AG08395 (cell line): Measurements from ENCODE around the gene TNFRSF25.
"Not testable (repeated sequence)": the region's sequence is repeated elsewhere in the genome, so short reads cannot be mapped to it uniquely, and the experiment has no call there.

Experiments used
- DNase-seq: peaks from one replicate; pipeline ENCODE4 v3.0.0; 2012; ENCODE audit warnings: mixed read lengths, low spot score

Gene TNFRSF25

DNA sequence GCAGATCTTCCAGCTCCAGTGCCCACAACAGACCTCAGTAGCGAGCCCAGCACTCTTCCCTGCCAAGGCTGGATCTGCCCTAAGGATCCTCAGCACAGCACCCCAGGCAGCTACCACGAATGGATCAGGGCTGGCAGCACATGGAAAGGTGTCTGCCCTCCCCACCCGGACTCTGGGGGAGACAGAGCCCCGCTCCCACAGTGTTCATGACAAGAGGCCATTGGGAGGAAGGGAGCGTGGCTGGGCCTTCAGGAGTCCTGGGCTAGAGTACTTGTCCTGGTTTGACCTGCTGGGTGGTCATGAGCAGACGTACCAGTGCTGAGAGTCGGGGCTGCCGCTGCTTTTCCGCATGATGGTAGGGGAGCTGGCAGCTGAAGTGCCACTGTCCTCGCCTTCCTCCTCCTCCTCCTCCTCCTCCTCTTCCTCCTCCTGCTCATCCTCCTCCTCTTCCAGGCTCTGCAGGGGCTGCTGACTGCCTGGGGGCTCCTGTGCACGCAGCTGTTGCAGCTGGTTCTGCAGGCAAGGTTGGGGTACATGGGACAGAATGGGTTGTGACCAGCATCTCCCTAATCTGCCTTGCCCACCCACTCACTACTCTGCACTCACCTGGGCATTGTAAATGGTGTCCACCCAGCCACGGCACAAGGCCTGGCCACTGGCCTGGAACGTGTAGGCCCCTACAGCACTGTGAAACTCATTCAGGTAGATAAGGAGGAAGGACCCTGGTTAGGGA lies 2.9 kb upstream of the TNFRSF25 start:
- no peak for DNase-seq

- no peak for DNase-seq
These were observed 2.0 kb upstream of the TNFRSF25 start for GRCh38 chr1:6467744-6468688.

- no peak for DNase-seq
These were observed 1.3 kb upstream of the TNFRSF25 start for GRCh38 chr1:6467224-6467623.

DNA sequence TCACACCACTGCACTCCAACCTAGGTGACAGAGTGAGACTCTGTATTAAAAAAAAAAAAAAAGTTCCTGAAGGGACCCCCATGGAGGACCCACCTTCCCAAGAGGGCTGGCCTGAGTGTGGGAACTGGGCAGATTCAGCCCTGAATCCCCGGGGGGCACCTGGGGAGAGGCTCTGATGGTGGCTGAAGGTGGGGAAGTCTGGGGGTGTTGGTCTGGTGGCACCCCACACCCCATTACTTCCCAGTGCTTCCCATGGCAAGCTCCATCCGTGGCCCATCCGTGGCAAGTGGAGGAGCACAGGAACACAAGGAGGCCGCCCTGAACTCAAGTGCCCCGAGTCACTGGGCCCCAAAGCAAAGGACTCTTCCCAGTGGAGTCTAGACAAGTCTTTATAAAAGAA lies 778 bp upstream of the TNFRSF25 start:
- no peak for DNase-seq

- DNase-seq: no peak
These were observed 440 bp downstream of the TNFRSF25 start for GRCh38 chr1:6465461-6466005.

- DNase-seq: no peak
These were observed 1.1 kb downstream of the TNFRSF25 start for GRCh38 chr1:6464915-6465314.

- DNase-seq: no peak
These were observed 1.5 kb downstream of the TNFRSF25 start for GRCh38 chr1:6464514-6464836.

GRCh38 chr1:6463120-6463412 lies 2.9 kb downstream of the TNFRSF25 start:
- no peak for DNase-seq

- DNase-seq: no peak
These were observed 3.4 kb downstream of the TNFRSF25 start for GRCh38 chr1:6462412-6463119.

DNA sequence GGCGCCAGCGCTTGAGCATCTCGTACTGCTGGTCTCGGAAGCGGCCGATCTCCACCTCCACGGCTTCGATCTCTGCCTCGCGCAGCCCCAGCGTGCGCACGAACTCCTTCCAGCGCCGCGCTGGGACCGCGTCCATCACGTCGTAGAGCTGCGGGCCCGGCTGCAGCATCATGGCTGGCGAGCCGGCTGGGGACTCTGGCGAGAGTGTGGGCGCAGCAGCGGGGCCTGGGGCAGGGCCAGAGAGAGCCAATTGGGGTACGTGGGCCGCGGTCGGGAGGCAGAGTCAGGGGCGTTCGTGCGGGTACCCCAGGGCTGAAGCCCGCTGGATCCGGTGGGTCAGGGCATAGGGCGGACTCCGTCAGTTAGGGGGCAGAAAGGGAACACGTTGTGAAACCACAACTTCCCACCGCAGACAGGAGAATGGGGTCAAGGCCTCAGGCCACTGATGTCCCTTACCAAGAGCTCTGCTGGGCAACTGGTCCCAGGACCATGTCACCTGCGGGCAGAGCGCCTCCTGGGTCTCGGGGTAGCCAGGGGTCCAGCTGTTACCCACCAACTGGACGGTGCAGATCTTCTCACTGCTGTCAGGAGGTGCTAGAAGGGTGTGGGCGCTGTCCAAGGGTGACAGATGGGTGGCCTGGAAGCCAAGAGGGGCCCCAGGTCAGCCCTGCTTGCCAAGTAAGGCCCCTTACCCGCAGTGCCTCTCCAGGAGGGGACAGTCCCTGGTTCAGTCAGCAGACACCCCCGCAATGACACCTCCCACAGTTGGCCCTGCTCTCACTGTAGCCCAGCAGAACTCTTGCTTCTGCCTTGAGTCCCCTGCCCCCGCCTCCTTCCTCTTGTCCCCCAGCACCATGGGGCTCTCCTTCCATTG lies 4.2 kb downstream of the TNFRSF25 start:
- no peak for DNase-seq

DNA sequence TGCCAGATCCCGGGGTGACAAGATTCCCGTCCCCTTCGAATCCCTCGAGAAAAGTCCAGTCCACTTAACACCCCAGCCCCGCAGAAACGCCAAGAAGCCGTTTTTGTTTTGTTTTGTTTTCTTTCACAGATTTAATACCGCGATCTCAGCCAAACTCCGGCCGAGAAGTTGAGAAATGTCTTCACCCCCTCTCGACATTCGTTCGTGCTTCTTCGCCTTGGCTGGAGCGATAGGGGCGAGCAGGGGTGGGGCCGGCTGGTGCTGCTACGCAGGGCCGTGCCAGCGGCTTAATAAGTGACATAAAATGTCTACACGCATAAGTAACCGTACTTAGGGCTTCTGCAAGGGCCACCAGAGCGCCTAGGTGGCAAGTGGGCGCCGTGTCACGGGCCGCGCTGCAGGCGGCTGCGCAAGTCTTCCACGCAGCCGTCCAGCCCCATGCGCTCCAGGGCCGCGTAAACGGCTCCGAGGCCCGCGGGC lies 4.9 kb downstream of the TNFRSF25 start:
- DNase-seq: no peak

DNA sequence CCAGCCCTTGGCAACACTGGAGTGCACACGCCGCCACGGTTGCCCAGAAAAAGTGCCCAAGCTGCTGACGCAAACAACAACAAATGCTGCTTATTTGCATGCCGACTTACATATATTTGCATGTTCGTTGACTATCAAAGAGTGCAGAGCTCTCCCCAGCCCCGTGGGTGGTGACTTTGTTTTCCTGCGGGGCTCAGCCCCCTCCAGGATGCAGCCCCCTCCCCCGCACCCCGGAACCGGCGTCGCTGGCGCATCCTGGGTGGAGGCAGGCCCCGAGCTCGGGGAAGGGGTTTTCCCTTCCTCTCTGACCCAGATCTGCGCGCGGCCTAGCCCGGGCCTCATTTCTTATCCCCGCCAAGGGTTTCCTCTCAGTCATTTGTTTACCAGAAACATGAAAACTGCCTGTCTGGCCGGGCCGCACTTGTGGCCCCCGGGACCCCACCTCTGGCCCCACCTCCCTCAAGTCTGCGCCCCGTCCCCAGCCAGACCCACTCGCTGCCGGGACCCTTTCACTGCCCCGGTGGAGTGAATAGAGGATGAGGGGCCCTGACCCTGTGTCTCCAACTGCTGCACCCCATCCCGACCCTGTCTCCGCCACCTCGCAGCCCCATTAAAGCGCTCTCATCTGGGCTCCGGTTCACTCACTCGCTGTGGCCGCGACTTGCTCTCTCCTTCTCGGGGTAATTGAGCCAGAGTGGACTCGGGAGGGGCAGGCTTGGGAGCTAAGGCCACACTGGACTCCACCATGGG lies 5.5 kb downstream of the TNFRSF25 start:
- DNase-seq: no peak

- DNase-seq: no peak
These were observed 6.1 kb downstream of the TNFRSF25 start for GRCh38 chr1:6459850-6460265.

GRCh38 chr1:6456800-6457466 lies 9.0 kb downstream of the TNFRSF25 start:
- DNase-seq: no peak

GRCh38 chr1:6455752-6456520 lies 10.0 kb downstream of the TNFRSF25 start:
- DNase-seq: not testable (repeated sequence)

DNA sequence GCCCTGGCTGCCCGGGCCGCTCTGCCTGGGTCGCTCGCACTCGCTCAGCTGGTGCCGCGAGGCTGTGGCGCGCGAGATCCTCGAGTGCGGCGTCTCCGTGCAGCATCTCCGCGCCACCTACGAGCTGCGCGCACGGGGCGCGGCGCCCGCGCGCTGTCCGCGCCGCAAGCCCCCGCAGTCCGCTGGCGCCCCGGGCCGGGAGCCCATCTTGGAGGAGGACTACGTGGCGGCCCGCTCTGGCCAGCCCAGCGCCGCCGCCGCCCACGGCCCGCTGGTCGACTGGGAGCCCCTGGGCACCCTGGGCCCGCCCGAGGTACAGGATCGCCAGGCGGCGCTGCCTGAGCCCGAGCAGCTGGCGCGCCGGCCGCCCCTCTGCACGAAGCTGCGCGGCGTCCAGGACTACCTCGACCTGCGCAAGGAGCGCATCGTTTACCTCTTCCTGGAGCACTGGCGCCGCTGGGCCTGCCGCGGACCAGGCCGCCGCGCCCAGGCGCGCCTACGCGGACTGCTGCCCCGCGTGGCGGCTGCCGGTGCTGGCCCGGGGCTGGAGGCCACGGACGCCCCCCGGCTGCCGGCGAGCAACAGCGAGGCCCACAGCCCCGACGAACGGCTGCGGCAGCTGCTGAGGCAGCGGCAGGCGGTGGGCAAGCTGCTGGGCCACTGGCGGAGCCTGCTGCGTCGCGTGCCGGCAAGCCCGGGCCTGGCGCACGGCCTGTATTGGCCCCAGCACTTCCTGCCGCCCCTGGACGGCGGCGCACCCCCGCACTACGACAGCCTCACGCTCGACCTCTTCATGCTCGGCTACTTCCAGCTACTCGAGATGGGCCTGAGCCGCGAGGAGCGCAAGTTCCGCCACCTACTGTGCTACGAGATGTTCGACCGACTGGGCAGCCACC lies 10.9 kb downstream of the TNFRSF25 start:
- no peak for DNase-seq

DNA sequence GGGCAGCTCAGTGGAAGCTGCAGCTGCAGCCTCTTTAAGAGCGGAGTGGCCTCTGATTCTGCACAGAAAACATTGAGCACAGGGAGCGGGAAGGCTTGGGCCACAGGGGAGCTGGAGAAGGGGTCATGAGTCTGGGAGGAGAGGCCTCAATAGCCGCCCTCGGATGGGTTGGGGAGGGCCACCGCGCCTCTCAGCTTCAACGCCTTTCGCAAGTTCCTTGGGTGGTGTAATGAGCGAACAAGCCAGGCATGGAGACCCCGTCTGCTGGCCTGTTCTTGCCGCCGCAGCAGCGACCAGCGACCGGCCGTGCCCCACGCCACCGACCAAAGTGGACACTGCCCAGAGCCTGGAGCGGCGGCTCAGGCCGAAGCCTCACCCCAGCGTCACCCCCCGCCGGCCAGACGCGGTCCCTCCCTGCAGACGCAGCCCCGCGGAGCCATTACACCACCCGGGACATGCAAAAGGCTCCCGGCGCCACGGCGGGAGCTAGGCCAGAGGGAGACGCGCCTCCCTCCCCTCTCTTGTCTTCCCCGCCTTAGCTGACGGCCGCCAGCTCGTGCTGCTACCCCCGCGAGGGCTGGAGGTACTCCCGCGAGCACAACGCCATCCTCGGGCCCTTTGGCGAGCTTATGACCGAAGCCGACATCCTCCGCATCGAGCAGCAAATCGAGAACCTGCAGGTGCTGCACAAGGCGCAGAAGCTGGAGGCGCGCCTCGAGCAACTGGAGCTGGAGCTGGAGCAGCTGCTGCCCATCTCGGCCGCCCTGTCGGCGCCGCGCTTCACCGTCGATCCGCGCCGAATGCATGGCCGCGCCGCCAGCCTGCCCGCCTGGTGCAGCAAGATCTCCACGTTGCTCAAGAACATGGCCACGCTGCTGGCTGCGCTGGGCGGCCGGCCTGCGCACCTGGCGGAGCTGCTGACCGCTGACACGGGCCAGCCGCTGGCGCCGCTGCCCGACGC lies 11.8 kb downstream of the TNFRSF25 start:
- not testable (repeated sequence) for DNase-seq
